OCI-LY7 (cell line): ENCODE data around the gene FAM118A. TPM values are rescaled to one million over a fixed set of nuclear protein-coding genes. Genes with fewer than 3 reads are reported as not detected.

ENCODE experiments used
- BruUV-seq: library from RNA; stranded (reverse); fragments of 400-500 nt; replicated peaks from 2 replicates; lab custom pipeline; 2021; lab: Mats Ljungman, UMichigan
- CTCF ChIA-PET: fragments of 300-600 bp; sonication (Branson Sonifier 250); formaldehyde crosslinking; loops from one replicate; lab custom pipeline; 2022; ENCODE audit warnings: antibody characterized with exemption; ENCODE audit not compliant: unreplicated experiment; lab: Charles Lee
- POLR2A ChIA-PET: fragments of 300-600 bp; sonication (Branson Sonifier 250); formaldehyde crosslinking; loops from one replicate; lab custom pipeline; 2022; ENCODE audit warnings: antibody characterized with exemption; lab: Charles Lee
- DNase-seq: peaks from one replicate; pipeline ENCODE4 v3.0.0-alpha.2; 2015; ENCODE audit warnings: low spot score
- H2AFZ ChIP-seq: fragments of 200-600 bp; sonication (generic), shearing (Covaris generic); 2 replicates; pipeline ENCODE4 v1.6.1; 2014; ENCODE audit warnings: mild to moderate bottlenecking, antibody characterized with exemption, low read length, moderate library complexity
- H3K27ac ChIP-seq: fragments of 200-600 bp; sonication (generic); 2 replicates; pipeline ENCODE4 v1.5.1; 2014; ENCODE audit warnings: mixed run types, low read depth, mild to moderate bottlenecking, moderate library complexity, low read length, inconsistent platforms; ENCODE audit not compliant: poor library complexity, severe bottlenecking
- H3K36me3 ChIP-seq: fragments of 200-600 bp; sonication (generic); 2 replicates; pipeline ENCODE4 v1.6.1; 2014; ENCODE audit warnings: mild to moderate bottlenecking, antibody characterized with exemption, low read length, moderate library complexity, mixed read lengths; ENCODE audit not compliant: insufficient read depth
- H3K4me1 ChIP-seq: fragments of 200-600 bp; sonication (generic); 2 replicates; pipeline ENCODE4 v1.5.1; 2014; ENCODE audit warnings: mild to moderate bottlenecking, low read length; ENCODE audit not compliant: insufficient read depth, poor library complexity, severe bottlenecking
- H3K4me2 ChIP-seq: fragments of 200-600 bp; sonication (generic); 2 replicates; pipeline ENCODE4 v1.6.1; 2014; ENCODE audit warnings: mild to moderate bottlenecking, low read length
- H3K4me3 ChIP-seq: fragments of 200-600 bp; sonication (generic); 2 replicates; pipeline ENCODE4 v1.5.1; 2014; ENCODE audit warnings: mild to moderate bottlenecking, low read depth, low read length; ENCODE audit not compliant: poor library complexity, severe bottlenecking
- H3K79me2 ChIP-seq: fragments of 200-600 bp; sonication (generic); 2 replicates; pipeline ENCODE4 v1.6.1; 2016; ENCODE audit warnings: low read depth, mild to moderate bottlenecking, low read length, moderate library complexity, mixed read lengths; ENCODE audit not compliant: insufficient read depth
- H3K9me2 ChIP-seq: fragments of 200-600 bp; sonication (generic); 2 replicates; pipeline ENCODE4 v1.6.1; 2016; ENCODE audit warnings: mild to moderate bottlenecking, low read length, mixed read lengths; ENCODE audit not compliant: insufficient read depth
- H3K9me3 ChIP-seq: fragments of 200-600 bp; sonication (generic); 2 replicates; pipeline ENCODE4 v1.6.1; 2014; ENCODE audit warnings: mild to moderate bottlenecking, mixed run types, low read length, mixed read lengths
- H4K20me1 ChIP-seq: fragments of 200-600 bp; sonication (generic); 2 replicates; pipeline ENCODE4 v1.6.1; 2014; ENCODE audit warnings: mild to moderate bottlenecking, antibody characterized with exemption, low read length, moderate library complexity, mixed read lengths; ENCODE audit not compliant: insufficient read depth
- EZH2phosphoT487 ChIP-seq: fragments of 200-600 bp; sonication (generic); IDR thresholded peaks from 2 replicates; pipeline ENCODE4 v1.6.1; 2018; ENCODE audit warnings: low read depth, borderline replicate concordance, mild to moderate bottlenecking, mixed run types, antibody characterized with exemption, low read length, moderate library complexity, mixed read lengths
- intact Hi-C: fragments of 100-400 bp; cut with micrococcal nuclease; formaldehyde crosslinking; loops from one replicate; pipeline ENCODE4 v1.10.0; 2022; ENCODE audit not compliant: unreplicated experiment
- total RNA-seq, 2 experiments: library from RNA; depleted of rRNA in 1 of 2; stranded (reverse); fragments of >200 nt in 1 of 2; shearing (Covaris generic) in 1 of 2; gene quantifications; 2 replicates each; pipeline ENCODE4 v1.2.3, GENCODE V29; 2014 to 2022
- TF ChIP-seq, protein P1 (sequence below): fragments of 200-600 bp; sonication (generic); conservative IDR thresholded peaks from 2 replicates; pipeline ENCODE4 v1.5.1; 2014; ENCODE audit warnings: mild to moderate bottlenecking, antibody characterized with exemption, low read length, moderate library complexity, mixed read lengths

FAM118A gene
- total RNA-seq, 2 experiments from 2014 or later: 27.6 to 41.5 TPM

DNA sequence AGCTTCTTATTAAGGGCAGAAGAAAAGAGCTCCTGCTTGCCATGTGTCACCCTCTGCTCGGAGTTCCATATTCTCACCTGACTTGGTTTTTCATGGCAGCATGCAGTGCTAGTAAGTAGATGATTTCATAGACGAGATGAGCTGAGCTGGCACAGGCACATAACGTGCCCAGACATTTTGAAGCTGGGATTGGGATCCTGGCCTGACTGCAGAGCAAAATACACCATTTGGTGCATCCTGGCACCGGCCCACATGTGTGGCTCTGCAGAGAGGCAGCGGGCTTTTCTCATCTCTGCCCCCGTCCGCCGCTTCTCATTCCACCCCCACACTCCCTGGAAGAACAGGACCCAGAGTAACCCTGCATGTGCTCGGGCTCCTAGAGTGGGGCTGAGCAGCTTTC is 24.8 kb downstream of the FAM118A start:
- Histone ChIP-seq H2AFZ (no peak overlapping the region), H3K27ac (no peak overlapping the region), H3K4me1 (no peaks in the 10 kb centered on the region), H3K4me2 (no peak overlapping the region), H4K20me1 (no peaks in the 10 kb centered on the region), H3K9me3 (no peaks in the 10 kb centered on the region), H3K79me2 (no peaks in the 10 kb centered on the region), H3K36me3 (peaks cover 52% of the 10 kb centered on the region; the same call in 1 of the 2 replicates), H3K4me3 (no peak overlapping the region), H3K9me2 (no peaks in the 10 kb centered on the region)
- TF ChIP-seq, protein P1, sequence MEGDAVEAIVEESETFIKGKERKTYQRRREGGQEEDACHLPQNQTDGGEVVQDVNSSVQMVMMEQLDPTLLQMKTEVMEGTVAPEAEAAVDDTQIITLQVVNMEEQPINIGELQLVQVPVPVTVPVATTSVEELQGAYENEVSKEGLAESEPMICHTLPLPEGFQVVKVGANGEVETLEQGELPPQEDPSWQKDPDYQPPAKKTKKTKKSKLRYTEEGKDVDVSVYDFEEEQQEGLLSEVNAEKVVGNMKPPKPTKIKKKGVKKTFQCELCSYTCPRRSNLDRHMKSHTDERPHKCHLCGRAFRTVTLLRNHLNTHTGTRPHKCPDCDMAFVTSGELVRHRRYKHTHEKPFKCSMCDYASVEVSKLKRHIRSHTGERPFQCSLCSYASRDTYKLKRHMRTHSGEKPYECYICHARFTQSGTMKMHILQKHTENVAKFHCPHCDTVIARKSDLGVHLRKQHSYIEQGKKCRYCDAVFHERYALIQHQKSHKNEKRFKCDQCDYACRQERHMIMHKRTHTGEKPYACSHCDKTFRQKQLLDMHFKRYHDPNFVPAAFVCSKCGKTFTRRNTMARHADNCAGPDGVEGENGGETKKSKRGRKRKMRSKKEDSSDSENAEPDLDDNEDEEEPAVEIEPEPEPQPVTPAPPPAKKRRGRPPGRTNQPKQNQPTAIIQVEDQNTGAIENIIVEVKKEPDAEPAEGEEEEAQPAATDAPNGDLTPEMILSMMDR: no peak
- TF ChIP-seq EZH2phosphoT487: no peak
- no peak for DNase-seq
- CTCF ChIA-PET: no interaction called here
- POLR2A ChIA-PET: no interaction called here
- intact Hi-C loops: no loop called here
- TSS peak; percentile 19 for BruUV-seq

DNA sequence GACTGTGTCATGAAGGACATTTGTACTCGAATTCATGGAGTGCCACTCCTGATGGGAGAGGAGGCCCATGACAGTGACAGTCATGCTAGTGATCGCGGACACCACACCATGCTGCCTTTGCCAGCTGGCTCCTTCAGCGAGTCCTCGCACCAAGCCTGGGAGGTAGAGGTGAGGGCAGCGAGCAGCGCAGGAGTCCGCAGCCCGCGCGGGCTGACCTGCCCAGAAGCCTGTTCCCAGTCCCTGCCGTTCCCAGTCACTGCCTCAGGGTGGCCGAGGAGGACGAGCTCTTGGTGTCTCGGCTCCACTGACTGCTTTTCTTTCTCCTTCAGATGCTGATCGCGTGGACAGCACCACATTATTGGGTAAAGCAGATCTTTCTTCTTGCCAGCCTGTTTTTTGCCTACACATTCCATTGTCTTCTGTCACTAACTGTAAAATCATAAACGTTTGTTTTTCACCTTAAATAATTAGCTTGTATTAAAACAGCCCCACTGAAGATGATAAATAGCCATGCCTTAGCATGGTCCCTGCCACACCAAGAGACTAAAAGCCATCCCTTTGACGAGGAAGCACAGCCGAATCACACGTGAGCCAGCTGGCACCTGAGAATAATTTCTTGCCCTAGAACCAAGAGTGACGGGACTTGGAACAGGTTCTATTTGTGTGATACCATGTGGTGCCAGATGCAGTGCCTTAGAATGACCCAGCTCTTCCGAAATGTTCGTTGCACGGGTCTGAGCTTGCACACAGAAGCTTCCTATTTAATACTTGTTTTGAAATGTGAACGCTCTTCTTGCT is 25.5 kb downstream of the FAM118A start:
- ChIA-PET CTCF (no interaction called here), POLR2A (interaction anchor here (0.6 kb wide), 1 partner anchor 80 kb away, joined by 3 read pairs; no protein-coding TSS in a partner anchor)
- H3K4me2 ChIP-seq: no peak overlapping the region
- no peaks in the 10 kb centered on the region for H3K4me1 ChIP-seq
- no peak overlapping the region for H3K27ac ChIP-seq
- intact Hi-C loops: no loop called here
- no peak for TF ChIP-seq EZH2phosphoT487
- H3K36me3 ChIP-seq: peaks cover 54% of the 10 kb centered on the region; the same call in 1 of the 2 replicates
- no peaks in the 10 kb centered on the region for H3K9me3 ChIP-seq
- no TSS peak for BruUV-seq
- no peak overlapping the region for H2AFZ ChIP-seq
- H4K20me1 ChIP-seq: no peaks in the 10 kb centered on the region
- no peaks in the 10 kb centered on the region for H3K9me2 ChIP-seq
- no peak overlapping the region for H3K4me3 ChIP-seq
- H3K79me2 ChIP-seq: no peaks in the 10 kb centered on the region
- DNase-seq: no peak

DNA sequence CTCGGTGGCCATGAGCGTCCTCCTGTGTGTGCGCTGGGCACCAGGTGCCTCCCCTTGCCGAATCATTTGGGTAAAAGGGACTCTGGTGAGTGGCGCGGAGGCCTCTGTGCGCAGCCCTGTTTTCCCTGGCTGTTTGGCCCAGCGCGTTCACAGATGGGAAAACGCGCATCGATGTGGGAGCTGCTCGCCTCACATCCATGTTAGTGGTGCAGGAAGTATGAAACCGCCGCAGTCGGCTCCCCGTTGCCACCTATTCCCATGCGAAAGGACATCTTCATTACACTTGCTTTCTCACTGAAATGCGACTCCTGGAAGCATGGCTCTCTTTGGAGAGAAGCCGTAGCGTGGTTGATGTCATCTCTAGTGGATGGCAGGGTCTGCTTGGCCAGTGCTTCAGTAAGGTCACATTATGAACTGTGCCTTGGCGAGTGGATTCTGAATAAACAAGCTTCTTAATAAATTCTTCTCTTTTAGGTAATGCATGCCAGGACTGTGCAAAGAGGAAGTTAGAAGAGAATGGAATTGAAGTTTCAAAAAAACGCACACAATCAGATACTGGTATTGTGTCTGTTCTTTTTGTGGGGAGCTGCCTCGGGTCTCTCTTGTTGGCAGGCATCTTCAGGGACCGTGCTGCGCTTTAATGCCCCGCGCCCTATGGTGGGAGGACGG is 26.3 kb downstream of the FAM118A start:
- peaks cover 54% of the 10 kb centered on the region for H3K36me3 ChIP-seq
- H3K9me3 ChIP-seq: no peaks in the 10 kb centered on the region
- no peaks in the 10 kb centered on the region for H3K4me1 ChIP-seq
- no peaks in the 10 kb centered on the region for H3K9me2 ChIP-seq
- H2AFZ ChIP-seq: no peak overlapping the region
- H3K4me2 ChIP-seq: no peak overlapping the region
- DNase-seq: no peak
- no peak overlapping the region for H3K27ac ChIP-seq
- ChIA-PET CTCF (no interaction called here), POLR2A (interaction anchor here (0.6 kb wide), 1 partner anchor 79 kb away, joined by 3 read pairs; no protein-coding TSS in a partner anchor)
- BruUV-seq: no TSS peak
- TF ChIP-seq EZH2phosphoT487: no peak
- TF ChIP-seq, protein P1: no peak
- intact Hi-C loops: no loop called here
- no peaks in the 10 kb centered on the region for H4K20me1 ChIP-seq
- no peak overlapping the region for H3K4me3 ChIP-seq
- no peaks in the 10 kb centered on the region for H3K79me2 ChIP-seq
